Duodenal mucosa (tissue), 2 donors: ENCODE data around the gene ARSB.

Experiments
- H3K27ac ChIP-seq: one replicate; pipeline ENCODE4 v1.7.0; 2013; ENCODE audit warnings: low read depth, low read length
- H3K27me3 ChIP-seq, 2 donors: one replicate each; pipeline ENCODE4 v1.7.0; 2013; ENCODE audit warnings: low read length in 2 of 2, control low read depth in 1 of 2; ENCODE audit not compliant: insufficient read depth in 2 of 2, control insufficient read depth in 1 of 2
- H3K36me3 ChIP-seq, 2 donors: one replicate each; pipeline ENCODE4 v1.7.0; 2013; ENCODE audit warnings: low read length in 2 of 2, control low read depth in 1 of 2; ENCODE audit not compliant: insufficient read depth in 2 of 2, control insufficient read depth in 1 of 2
- H3K4me1 ChIP-seq, 2 donors: one replicate each; pipeline ENCODE4 v1.7.0; 2013; ENCODE audit warnings: low read length in 2 of 2, control low read depth in 1 of 2; ENCODE audit not compliant: insufficient read depth in 2 of 2, control insufficient read depth in 1 of 2
- H3K4me3 ChIP-seq, 2 donors: one replicate each; pipeline ENCODE4 v1.7.0; 2013; ENCODE audit warnings: low read length in 2 of 2, low read depth in 1 of 2
- H3K9ac ChIP-seq, 2 donors: one replicate each; pipeline ENCODE4 v1.7.0; 2013; ENCODE audit warnings: low read length in 2 of 2, low read depth in 1 of 2
- H3K9me3 ChIP-seq, 2 donors: one replicate each; pipeline ENCODE4 v1.7.0; 2013; ENCODE audit warnings: low read length in 2 of 2, control low read depth in 1 of 2; ENCODE audit not compliant: control insufficient read depth in 1 of 2

The ARSB gene

GRCh38 chr5:78747055-78747454 lies 238.1 kb downstream of the ARSB start:
- Histone ChIP-seq H3K9ac (no peak overlapping the region), H3K4me3 (no peak overlapping the region), H3K36me3 (no peaks in the 10 kb centered on the region), H3K4me1 (no peaks in the 10 kb centered on the region), H3K27me3 (no peaks in the 10 kb centered on the region), H3K9me3 (no peaks in the 10 kb centered on the region), H3K27ac (no peak overlapping the region)

DNA sequence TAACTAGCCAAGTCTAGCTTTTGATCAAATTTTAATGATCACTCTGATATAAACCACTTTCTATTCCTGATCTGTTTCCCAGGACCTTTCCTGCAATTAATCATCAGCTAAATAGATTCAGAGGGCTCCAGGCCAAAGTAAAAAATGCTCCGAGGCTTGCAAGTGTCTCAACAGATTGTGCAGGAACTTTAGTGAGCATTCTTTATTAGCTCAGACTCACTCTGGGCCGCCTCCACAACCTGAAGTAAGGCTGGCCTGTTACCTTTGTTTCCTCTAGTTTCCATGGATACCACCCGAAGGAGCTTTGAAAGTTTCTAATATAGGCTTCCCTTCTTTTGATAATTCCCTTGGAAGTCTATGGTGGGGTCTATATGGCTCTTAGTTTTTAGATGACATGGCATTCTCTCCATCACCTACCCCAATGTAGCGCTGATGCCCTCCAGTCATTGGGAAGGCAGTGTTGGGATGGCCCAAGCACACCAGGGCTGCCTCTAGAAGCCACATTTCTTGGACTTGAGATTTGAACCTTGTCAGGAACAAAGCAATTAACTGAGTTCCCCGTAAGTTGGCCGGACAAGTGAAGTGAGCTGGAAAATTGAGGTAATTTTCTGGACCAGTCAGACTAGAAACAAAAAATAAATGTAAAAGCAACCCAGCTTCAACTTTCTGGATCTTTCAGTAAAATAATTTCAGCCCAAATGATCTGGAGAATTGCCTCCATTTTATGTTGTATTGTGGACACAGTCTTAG lies 238.9 kb downstream of the ARSB start:
- H3K4me3 ChIP-seq: no peak overlapping the region
- H3K27ac ChIP-seq: no peak overlapping the region
- H3K36me3 ChIP-seq: no peaks in the 10 kb centered on the region
- H3K9me3 ChIP-seq: no peaks in the 10 kb centered on the region
- H3K27me3 ChIP-seq: no peaks in the 10 kb centered on the region
- no peaks in the 10 kb centered on the region for H3K4me1 ChIP-seq
- H3K9ac ChIP-seq: no peak overlapping the region

- Histone ChIP-seq H3K4me3 (no peak overlapping the region), H3K9ac (no peak overlapping the region), H3K27me3 (no peaks in the 10 kb centered on the region), H3K9me3 (no peaks in the 10 kb centered on the region), H3K4me1 (no peaks in the 10 kb centered on the region), H3K27ac (no peak overlapping the region), H3K36me3 (no peaks in the 10 kb centered on the region)
Measured at GRCh38 chr5:78744951-78745534, 240.1 kb downstream of the ARSB start.

- Histone ChIP-seq H3K4me3 (no peak overlapping the region), H3K4me1 (peaks cover 7 to 10% of the 10 kb centered on the region in 2 donors), H3K9me3 (no peaks in the 10 kb centered on the region), H3K27me3 (no peaks in the 10 kb centered on the region), H3K9ac (no peak overlapping the region), H3K27ac (no peak overlapping the region), H3K36me3 (no peaks in the 10 kb centered on the region)
Measured at GRCh38 chr5:78741019-78741418, 244.1 kb downstream of the ARSB start.

GRCh38 chr5:78738693-78739300 lies 246.3 kb downstream of the ARSB start:
- no peak overlapping the region for H3K27ac ChIP-seq
- H3K27me3 ChIP-seq: no peaks in the 10 kb centered on the region
- no peaks in the 10 kb centered on the region for H3K36me3 ChIP-seq

GRCh38 chr5:78738104-78738503 lies 247.0 kb downstream of the ARSB start:
- Histone ChIP-seq H3K9ac (no peak overlapping the region), H3K4me3 (no peak overlapping the region), H3K4me1 (peaks cover 7 to 10% of the 10 kb centered on the region in 2 donors), H3K9me3 (no peaks in the 10 kb centered on the region), H3K27ac (no peak overlapping the region), H3K27me3 (no peaks in the 10 kb centered on the region), H3K36me3 (no peaks in the 10 kb centered on the region)

More at GRCh38 chr5:78738693-78739300, 246.3 kb downstream of the ARSB start:
- H3K4me1 ChIP-seq: peaks cover 7 to 10% of the 10 kb centered on the region in 2 donors
- no peaks in the 10 kb centered on the region for H3K9me3 ChIP-seq
- no peak overlapping the region for H3K9ac ChIP-seq
- H3K4me3 ChIP-seq: no peak overlapping the region

GRCh38 chr5:78735834-78736463 lies 249.2 kb downstream of the ARSB start:
- Histone ChIP-seq H3K9me3 (no peaks in the 10 kb centered on the region), H3K4me1 (peaks cover 7 to 10% of the 10 kb centered on the region in 2 donors), H3K27ac (no peak overlapping the region), H3K27me3 (no peaks in the 10 kb centered on the region), H3K4me3 (no peak overlapping the region), H3K9ac (no peak overlapping the region), H3K36me3 (no peaks in the 10 kb centered on the region)

DNA sequence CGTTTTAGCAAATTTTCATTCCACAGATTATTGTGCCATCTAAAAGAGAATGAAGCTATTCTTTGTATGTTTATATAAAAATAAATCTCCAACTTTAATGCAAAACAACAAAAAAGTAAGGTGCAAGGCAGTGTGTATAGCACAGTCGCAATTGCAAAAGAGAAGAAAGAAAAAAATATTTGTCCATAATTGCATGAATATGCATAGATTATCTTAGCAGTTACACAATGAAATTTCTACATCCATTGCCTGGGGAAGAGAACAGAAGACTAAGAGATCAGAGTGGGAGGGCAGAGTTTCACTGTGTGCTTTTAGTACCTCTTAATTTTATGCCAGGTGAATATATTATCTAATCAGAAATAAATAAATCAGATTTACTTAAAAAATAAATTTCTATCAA lies 250.2 kb downstream of the ARSB start:
- Histone ChIP-seq H3K9ac (no peak overlapping the region), H3K4me1 (peaks cover 7 to 10% of the 10 kb centered on the region in 2 donors), H3K36me3 (no peaks in the 10 kb centered on the region), H3K27ac (no peak overlapping the region), H3K4me3 (no peak overlapping the region), H3K9me3 (no peaks in the 10 kb centered on the region), H3K27me3 (no peaks in the 10 kb centered on the region)

DNA sequence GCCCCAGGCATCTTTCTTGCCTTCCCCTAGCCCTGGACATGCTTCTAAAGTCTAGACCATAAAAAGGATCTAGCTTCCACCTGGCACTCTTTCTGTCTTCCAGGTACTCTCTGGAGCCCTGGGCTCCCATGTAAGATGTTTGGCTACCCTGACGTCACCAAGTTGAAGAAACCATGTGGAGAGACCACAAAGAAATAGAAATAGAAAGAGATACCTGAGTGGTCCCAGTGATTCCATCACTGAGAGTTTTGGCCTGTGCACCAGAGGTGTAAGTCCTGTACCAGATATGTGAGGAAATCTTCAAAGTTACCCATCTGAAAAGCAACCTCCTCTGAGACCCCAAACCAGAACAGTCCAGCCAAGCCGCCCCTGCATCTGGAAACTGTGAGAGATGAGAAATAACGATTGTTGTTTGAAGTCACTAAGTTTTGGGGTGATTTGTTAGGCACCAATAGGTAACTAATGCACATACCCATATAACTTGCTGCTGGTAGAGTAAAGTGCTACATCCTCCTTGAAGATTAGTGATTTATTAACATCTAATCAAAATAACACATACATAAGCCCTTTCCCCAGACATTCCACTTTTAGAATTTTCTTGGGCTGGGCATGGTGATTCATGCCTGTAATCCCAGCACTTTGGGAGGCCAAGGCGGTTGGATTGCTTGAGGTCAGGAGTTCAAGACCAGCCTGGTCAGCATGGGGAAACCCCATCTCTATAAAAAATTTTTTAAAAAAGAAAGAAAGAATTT lies 250.8 kb downstream of the ARSB start:
- Histone ChIP-seq H3K36me3 (no peaks in the 10 kb centered on the region), H3K9ac (no peak overlapping the region), H3K9me3 (no peaks in the 10 kb centered on the region), H3K4me3 (no peak overlapping the region), H3K4me1 (peaks cover 7 to 10% of the 10 kb centered on the region in 2 donors), H3K27ac (no peak overlapping the region), H3K27me3 (no peaks in the 10 kb centered on the region)
